Esophagus muscularis mucosa (tissue), 3 donors: ENCODE data around the gene ELOA.

Experiments used
- CTCF ChIP-seq, 3 experiments: fragments of 200-600 bp in 2 of 3; fragments of 450-650 bp in 1 of 3; sonication (generic) in 2 of 3; IDR thresholded peaks; one replicate each; pipeline ENCODE4 v1.5.1; 2017 to 2019; ENCODE audit warnings: antibody characterized with exemption in 3 of 3, mild to moderate bottlenecking in 2 of 3, moderate library complexity in 1 of 3
- POLR2AphosphoS5 ChIP-seq, 2 donors: sonication (generic); formaldehyde crosslinking; IDR thresholded peaks; one replicate each; pipeline ENCODE4 v1.6.1; 2017; ENCODE audit warnings: antibody characterized with exemption in 2 of 2

DNA sequence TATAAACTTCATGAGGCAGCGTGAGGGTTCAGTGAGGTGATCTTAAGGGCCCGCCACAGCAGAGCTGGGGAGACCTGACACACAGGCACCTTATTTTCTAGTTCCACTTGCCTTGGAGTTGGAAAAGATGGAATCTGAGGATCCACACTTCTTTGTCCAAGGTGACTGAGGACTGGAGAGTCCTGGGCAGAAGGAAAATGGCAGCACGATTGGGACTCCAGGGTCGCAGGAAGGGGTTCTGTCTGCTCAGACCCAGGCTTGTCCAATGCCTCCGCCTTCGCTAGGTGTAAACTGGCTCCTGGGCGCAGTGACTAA is 55.9 kb downstream of the ELOA start:
- TF ChIP-seq CTCF (IDR thresholded peaks at IDR 0.05) (no peak), POLR2AphosphoS5 (IDR thresholded peaks at IDR 0.05) (no peak)
